HepG2 (cell line): Measurements from ENCODE around the gene AMPD2. TPM values are rescaled to one million over a fixed set of nuclear protein-coding genes. Genes with fewer than 3 reads are reported as not detected.

Experiments
- ARNTL ChIP-seq: sonication (generic); formaldehyde crosslinking; IDR thresholded peaks from 2 replicates; pipeline ENCODE4 v1.4.0; 2020; ENCODE audit warnings: mild to moderate bottlenecking, missing genetic modification reagents
- BORCS8-MEF2B ChIP-seq: sonication (generic); formaldehyde crosslinking; IDR thresholded peaks from 2 replicates; pipeline ENCODE4 v1.8.0; 2022; ENCODE audit warnings: mild to moderate bottlenecking, missing genetic modification reagents
- ELF1 ChIP-seq: sonication (generic); formaldehyde crosslinking; IDR thresholded peaks from 2 replicates; pipeline ENCODE4 v1.4.0; 2020; ENCODE audit warnings: missing genetic modification reagents
- ERF ChIP-seq: IDR thresholded peaks from 2 replicates; pipeline ENCODE4 v1.6.1; 2018; ENCODE audit warnings: missing biosample characterization, missing genetic modification reagents
- NONO ChIP-seq, 2 experiments: fragments of 450-650 bp in 1 of 2; sonication (generic) in 1 of 2; formaldehyde crosslinking in 1 of 2; IDR thresholded peaks in 1 of 2; conservative IDR thresholded peaks in 1 of 2; 2 replicates each; pipeline versions ENCODE4 v1.6.1 to v1.8.0; 2017 to 2022; ENCODE audit warnings: mild to moderate bottlenecking in 1 of 2, missing genetic modification reagents in 1 of 2, moderate library complexity in 1 of 2
- PCBP2 ChIP-seq: fragments of 200-400 bp; formaldehyde crosslinking; optimal IDR thresholded peaks from 2 replicates; pipeline ENCODE3; 2018; ENCODE audit warnings: low read length, low read depth; ENCODE audit not compliant: poor library complexity, severe bottlenecking
- PRDM4 ChIP-seq: sonication (generic); formaldehyde crosslinking; IDR thresholded peaks from 2 replicates; pipeline ENCODE4 v1.9.0; 2021; ENCODE audit warnings: missing genetic modification reagents, borderline replicate concordance
- RXRB ChIP-seq: IDR thresholded peaks from 2 replicates; pipeline ENCODE4 v1.6.1; 2016; ENCODE audit warnings: borderline replicate concordance, missing genetic modification reagents, missing compliant biosample characterization
- SIX1 ChIP-seq: sonication (generic); formaldehyde crosslinking; IDR thresholded peaks from 2 replicates; pipeline ENCODE4 v1.4.0; 2020; ENCODE audit warnings: missing genetic modification reagents, borderline replicate concordance
- SNAPC4 ChIP-seq: sonication (generic); formaldehyde crosslinking; IDR thresholded peaks from 2 replicates; pipeline ENCODE4 v1.4.0; 2020; ENCODE audit warnings: mild to moderate bottlenecking, missing genetic modification reagents
- SOX13 ChIP-seq, 3 experiments: fragments of 450-650 bp in 1 of 3; sonication (generic) in 1 of 3; formaldehyde crosslinking in 1 of 3; IDR thresholded peaks in 2 of 3; conservative IDR thresholded peaks in 1 of 3; 2 replicates each; pipeline versions ENCODE4 v1.5.0 to v1.6.1; 2016 to 2020; ENCODE audit warnings: antibody characterized with exemption in 1 of 3, mild to moderate bottlenecking in 1 of 3, missing compliant biosample characterization in 1 of 3, missing genetic modification reagents in 1 of 3, moderate library complexity in 1 of 3
- SP5 ChIP-seq: IDR thresholded peaks from 2 replicates; pipeline ENCODE4 v1.6.1; 2016; ENCODE audit warnings: low read depth, borderline replicate concordance
- U2AF2 ChIP-seq: fragments of 200-400 bp; formaldehyde crosslinking; IDR thresholded peaks from 2 replicates; pipeline ENCODE4 v1.6.1; 2017; ENCODE audit warnings: low read depth, mild to moderate bottlenecking, low read length
- YEATS2 ChIP-seq: sonication (generic); formaldehyde crosslinking; IDR thresholded peaks from 2 replicates; pipeline ENCODE4 v1.4.0; 2020; ENCODE audit warnings: missing genetic modification reagents, borderline replicate concordance
- ZBTB44 ChIP-seq: sonication (generic); formaldehyde crosslinking; IDR thresholded peaks from 2 replicates; pipeline ENCODE4 v1.4.0; 2020; ENCODE audit warnings: missing genetic modification reagents
- ZNF136 ChIP-seq: sonication (generic); formaldehyde crosslinking; IDR thresholded peaks from 2 replicates; pipeline ENCODE4 v1.8.1; 2022; ENCODE audit warnings: low read depth, mild to moderate bottlenecking, moderate library complexity, missing genetic modification reagents
- ZNF562 ChIP-seq: sonication (generic); formaldehyde crosslinking; IDR thresholded peaks from 2 replicates; pipeline ENCODE4 v1.8.0; 2022; ENCODE audit warnings: missing genetic modification reagents, borderline replicate concordance
- polyA plus RNA-seq, 8 experiments: library from polyadenylated mRNA; depleted of rRNA in 3 of 8; stranded (reverse) in 7 of 8; unstranded in 1 of 8; fragments of >200 nt; fragmentation: Illumina TruSeq in 4 of 8; extraction: Trizol in 4 of 8; gene quantifications; 2 replicates each; pipeline versions ENCODE4 v1.2.1 to v1.2.3, GENCODE V29; 2011 to 2016; ENCODE audit warnings: low read depth in 4 of 8, missing spikeins in 1 of 8, mixed read lengths in 1 of 8; ENCODE audit not compliant: insufficient read depth in 1 of 8
- total RNA-seq, 5 experiments: library from RNA; depleted of rRNA; stranded (reverse); fragments of >200 nt; fragmentation: Illumina TruSeq; extraction: Trizol; gene quantifications; 2 replicates each; pipeline ENCODE4 v1.2.3, GENCODE V29; 2016; ENCODE audit warnings: low read depth in 1 of 5

Gene AMPD2
- total and polyA plus RNA-seq, 2 of the 13 experiments (the other 11 are each of a cell fraction or from before 2014, with no cell fraction given) = 62.3 to 82.0 TPM

GRCh38 chr1:109620841-109621286, 1.2 kb downstream of the AMPD2 start (continued):
- TF ChIP-seq NONO (IDR thresholded peaks at IDR 0.05) (no peak), NONO (CRISPR knock-in tag; conservative IDR thresholded peaks at IDR 0.05) (no peak), ZBTB44 (CRISPR knock-in tag) (no peak), PRDM4 (CRISPR knock-in tag) (no peak), YEATS2 (CRISPR knock-in tag) (0 out of 2 replicates have a peak, but pooled peaks have one; percentile 26), RXRB (peak; percentile 23; the same call in 1 of the 2 replicates), ARNTL (CRISPR knock-in tag) (0 out of 2 replicates have a peak, but pooled peaks have one; percentile 22), U2AF2 (no peak), PCBP2 (no peak), SP5 (peak; percentile 73), SOX13 (IDR thresholded peaks at IDR 0.05) (no peak), SOX13 (CRISPR knock-in tag; conservative IDR thresholded peaks at IDR 0.05 in 1 of 2, IDR thresholded peaks at IDR 0.05 in 1 of 2) (peak in 1 of 2 experiments; percentile 34; a peak in 1 of 4 replicates), ELF1 (CRISPR knock-in tag) (peak; percentile 90), SIX1 (CRISPR knock-in tag) (no peak), SNAPC4 (no peak), ERF (CRISPR knock-in tag) (0 out of 2 replicates have a peak, but pooled peaks have one; percentile 20), ZNF136 (CRISPR knock-in tag) (no peak), ZNF562 (CRISPR knock-in tag) (no peak), BORCS8-MEF2B (CRISPR knock-in tag) (no peak)
